GM18526 (cell line): ENCODE results near the gene FGA.

Experiments
- POLR2A ChIP-seq: IDR thresholded peaks from 3 replicates; pipeline ENCODE4 v1.6.1; 2011; ENCODE audit not compliant: insufficient read length; ENCODE audit errors: extremely low read depth

FGA gene

DNA sequence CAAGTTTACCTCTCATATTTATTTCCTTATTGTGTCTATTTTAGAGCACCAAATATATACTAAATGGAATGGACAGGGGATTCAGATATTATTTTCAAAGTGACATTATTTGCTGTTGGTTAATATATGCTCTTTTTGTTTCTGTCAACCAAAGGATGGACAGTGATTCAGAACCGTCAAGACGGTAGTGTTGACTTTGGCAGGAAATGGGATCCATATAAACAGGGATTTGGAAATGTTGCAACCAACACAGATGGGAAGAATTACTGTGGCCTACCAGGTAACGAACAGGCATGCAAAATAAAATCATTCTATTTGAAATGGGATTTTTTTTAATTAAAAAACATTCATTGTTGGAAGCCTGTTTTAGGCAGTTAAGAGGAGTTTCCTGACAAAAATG, 21.5 kb downstream of the FGA start:
- no peak for TF ChIP-seq POLR2A

DNA sequence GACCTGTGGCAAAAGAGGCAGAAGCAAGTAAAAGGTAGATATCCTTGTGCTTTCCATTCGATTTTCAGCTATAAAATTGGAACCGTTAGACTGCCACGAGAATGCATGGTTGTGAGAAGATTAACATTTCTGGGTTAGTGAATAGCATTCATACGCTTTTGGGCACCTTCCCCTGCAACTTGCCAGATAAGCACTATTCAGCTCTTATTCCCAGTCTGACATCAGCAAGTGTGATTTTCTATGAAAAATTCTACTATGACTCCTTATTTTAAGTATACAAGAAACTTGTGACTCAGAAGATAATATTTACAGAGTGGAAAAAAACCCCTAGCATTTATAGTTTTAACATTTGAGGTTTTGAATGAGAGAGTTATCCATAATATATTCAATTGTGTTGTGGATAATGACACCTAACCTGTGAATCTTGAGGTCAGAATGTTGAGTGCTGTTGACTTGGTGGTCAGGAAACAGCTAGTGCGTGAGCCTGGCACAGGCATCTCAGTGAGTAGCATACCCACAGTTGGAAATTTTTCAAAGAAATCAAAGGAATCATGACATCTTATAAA, 23.8 kb downstream of the FGA start:
- no peak for TF ChIP-seq POLR2A

DNA sequence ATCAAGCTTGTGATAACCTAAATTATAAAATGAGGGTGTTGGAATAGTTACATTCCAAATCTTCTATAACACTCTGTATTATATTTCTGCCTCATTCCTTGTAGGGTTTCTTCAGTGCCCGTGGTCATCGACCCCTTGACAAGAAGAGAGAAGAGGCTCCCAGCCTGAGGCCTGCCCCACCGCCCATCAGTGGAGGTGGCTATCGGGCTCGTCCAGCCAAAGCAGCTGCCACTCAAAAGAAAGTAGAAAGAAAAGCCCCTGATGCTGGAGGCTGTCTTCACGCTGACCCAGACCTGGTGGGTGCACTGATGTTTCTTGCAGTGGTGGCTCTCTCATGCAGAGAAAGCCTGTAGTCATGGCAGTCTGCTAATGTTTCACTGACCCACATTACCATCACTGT, 24.8 kb downstream of the FGA start:
- no peak for TF ChIP-seq POLR2A

DNA sequence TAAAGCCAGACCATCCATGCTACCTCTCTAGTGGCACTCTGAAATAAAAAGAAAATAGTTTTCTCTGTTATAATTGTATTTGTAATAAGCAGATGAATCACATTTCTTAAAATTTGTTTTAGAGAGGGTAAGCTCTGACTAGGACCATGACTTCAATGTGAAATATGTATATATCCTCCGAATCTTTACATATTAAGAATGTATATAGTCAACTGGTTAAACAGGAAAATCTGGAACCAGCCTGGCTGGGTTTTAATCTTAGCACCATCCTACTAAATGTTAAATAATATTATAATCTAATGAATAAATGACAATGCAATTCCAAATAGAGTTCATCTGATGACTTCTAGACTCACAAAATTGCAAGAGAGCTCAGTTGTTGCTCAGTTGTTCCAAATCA, 26.2 kb downstream of the FGA start:
- no peak for TF ChIP-seq POLR2A

DNA sequence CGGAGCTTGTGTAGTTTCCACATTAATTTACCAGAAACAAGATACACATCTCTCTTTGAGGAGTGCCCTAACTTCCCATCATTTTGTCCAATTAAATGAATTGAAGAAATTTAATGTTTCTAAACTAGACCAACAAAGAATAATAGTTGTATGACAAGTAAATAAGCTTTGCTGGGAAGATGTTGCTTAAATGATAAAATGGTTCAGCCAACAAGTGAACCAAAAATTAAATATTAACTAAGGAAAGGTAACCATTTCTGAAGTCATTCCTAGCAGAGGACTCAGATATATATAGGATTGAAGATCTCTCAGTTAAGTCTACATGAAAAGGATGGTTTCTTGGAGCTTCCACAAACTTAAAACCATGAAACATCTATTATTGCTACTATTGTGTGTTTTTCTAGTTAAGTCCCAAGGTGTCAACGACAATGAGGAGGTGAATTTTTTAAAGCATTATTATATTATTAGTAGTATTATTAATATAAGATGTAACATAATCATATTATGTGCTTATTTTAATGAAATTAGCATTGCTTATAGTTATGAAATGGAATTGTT, 27.8 kb downstream of the FGA start, which contains the start of gene FGB:
FGB (plus strand) TSS at position 315 of the 558 bp plus-strand sequence; CDS start at position 323, 8 bp downstream.
- TF ChIP-seq POLR2A: no peak

DNA sequence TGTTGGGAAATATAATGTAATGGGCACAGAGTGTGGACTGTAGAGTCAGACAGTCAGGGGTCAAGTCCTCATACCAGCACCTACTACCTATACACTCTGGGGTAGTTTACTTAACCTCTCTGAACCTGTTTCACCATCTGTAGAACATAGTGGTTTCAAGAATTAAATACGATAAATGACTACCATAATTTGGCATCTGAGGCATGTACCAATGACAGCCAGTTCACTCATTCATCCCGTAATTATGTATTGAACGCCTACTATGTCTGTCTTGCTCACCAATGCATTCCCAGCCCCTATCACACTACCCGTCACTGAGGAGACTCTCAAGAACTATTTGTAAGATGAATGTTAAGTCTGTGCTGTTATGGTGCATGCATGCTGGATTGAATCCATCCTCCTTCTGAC, 29.7 kb downstream of the FGA start:
- TF ChIP-seq POLR2A: no peak

DNA sequence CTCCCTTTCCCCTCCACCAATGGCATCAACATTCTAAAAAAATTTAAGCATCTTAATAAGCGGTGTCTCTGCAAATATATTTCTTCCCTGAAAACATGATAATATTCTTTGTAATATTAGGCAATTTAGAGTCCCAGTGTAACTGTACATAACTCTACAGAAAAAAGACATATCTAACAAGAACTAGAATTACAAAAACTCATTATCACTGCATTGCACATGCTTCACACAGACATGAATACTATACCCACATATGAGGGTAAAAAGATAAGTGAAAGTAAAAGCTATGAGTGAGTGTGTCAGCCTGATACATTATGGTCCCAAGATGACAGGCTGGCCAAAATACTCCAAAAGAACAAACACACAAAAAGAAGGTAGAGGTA, 30.1 kb downstream of the FGA start:
- TF ChIP-seq POLR2A: no peak

DNA sequence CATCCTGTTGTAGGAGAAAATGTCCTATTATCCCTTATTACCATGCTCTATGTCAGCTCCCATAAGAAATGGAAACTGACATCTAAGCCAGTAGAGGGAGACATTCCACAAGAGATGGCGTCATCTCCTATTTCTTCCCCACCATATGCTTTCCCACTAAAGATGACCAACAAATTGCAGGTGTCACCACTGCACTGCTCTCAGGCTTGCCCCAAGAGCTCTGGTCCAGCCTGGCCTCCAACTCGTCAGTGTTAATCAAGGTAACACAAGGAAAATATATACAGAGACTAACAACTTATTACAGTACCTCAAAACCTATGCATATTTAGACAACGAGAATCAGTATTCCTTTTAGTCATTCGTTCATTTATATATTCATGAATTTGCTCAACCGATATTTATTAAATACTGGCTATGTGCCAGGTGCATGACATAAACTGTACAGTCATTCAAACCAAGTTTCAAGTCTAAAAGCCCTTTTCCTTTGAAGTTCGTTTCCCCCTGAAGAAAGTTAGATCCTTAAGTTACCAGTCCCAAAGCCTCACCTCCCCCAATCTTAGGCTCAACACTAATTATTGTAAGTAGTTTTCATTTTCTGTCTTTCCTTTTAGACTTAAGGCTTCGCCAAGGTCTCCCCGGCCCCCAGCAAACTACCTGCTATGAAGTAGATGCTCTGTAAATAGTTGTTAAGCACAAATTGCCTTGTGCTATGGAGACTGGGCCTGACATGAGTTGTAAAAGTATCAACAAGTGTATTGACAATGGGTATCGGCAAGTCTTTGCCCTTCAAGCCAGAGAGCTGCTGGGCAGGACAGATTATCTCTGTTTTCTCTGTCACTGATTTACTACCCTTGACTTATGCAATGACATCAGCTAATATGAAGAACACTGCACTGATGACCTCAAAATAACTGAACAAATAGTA, 30.8 kb downstream of the FGA start:
- TF ChIP-seq POLR2A: no peak

DNA sequence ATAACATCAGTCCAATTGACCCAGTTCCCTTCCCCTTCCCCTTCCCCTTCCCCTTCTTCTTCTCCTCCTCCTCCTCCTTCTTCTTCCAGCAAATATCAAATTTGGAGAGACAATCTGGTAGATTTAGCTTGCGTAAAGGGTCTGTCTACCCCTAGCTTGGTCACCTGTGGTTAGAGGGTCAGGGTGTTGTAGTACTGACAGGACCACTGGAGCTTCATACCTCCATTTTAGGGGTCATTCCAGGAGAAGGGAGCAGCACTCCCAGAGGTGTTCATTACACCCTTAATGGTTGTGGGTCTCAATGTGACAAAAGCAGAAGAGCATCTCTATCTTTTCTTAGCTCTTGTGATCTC, 31.4 kb downstream of the FGA start:
- no peak for TF ChIP-seq POLR2A

DNA sequence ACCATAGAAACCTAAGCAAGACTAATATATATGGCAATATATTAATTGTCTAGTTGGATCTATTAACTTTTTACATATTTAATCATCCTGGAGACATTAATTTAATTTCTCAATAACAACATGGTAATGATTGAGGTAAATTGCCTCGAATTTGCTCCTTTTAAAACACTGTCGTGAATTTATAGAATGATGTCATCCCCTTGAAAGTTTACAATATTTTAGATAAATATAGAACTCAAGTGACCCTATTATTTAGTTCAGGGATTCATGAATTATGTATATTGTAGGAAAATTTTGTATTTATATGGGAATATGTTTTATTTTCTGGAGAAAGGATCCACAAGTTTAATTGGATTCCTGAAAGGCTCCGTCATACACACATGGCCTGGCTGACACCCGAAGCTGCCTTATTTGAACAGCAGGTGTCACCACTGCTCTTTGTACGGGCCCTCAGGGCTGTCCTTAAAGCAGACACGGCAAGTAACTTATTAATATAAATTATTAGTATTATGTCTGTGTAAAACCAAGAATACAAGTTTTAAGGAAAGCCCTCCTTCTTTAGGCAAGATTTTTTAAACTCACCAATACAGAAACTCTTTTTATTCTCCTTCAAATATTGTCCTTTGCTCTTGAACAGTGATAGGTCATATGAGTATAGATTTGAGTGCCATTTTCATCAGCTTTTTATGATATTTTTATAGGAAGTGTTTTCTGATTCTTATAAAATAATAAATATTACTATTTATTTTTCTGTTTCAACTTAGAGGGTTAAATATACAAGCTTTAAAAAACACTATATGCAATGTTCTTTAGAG, 38.5 kb downstream of the FGA start:
- no peak for TF ChIP-seq POLR2A

DNA sequence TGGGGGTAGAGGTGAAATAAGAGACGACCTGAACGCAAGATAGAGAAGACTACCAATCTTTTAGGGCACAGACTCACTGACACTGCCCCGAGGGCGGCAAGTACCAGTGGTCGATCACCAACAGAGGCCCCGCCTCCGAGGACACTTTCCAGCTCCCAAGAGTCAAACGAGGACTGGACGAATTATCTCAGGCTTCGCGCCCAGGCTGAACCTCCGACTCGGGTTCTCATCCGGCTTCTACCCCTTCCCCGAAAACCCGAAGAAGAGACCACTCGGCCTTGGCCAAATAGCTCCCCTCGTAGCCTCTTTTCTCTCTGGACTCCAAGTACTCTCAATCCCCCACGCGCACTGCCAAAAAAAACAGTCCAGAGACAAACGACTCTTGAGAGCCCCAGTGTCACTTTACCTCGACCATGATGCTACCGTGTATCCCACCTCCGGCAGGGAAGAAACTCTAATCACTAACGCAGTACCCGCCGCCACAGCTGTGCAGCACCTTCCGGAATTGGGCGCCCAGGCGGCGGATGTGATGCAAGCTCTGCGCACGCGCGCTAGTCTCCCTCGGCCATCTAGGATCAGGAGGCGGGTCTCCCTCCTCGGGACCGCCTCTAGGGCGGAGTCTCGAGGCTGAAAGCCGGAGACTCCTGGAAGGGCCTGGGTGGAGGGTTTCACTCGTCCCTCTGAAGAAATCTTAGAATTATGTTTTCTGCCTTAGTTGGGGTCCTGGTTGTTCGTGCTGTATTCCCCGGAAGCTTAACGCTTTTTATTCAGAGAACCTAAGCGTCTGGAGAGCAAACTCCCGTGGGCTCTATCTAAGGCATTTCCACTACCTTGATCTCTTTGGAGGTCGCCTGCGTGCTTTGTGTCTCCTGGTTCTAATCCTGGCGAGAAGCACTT, 40.4 kb downstream of the FGA start, which contains the start of gene PLRG1:
PLRG1 (minus strand) TSS at position 507 of the 897 bp plus-strand sequence; CDS start at position 415, 92 bp downstream.
- TF ChIP-seq POLR2A: peak; percentile 90

DNA sequence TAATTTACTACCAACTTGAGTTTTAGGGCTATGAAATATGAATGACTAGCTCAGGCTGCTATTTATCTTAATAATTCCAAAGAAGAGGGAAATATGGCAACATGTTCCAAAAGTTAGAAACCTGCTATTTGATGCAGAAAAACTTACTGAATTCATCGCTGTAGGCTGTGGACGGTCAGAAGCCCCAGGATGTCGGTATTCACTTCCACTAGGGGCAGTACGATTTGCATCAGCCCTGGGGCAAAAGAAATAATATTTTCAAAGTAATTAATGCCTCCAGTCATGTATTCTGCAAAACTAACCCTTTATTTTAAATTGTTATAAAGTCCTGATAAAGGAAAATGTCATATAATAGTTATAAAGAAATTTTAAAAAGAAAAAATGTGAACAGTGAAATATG, 44.9 kb downstream of the FGA start:
- no peak for TF ChIP-seq POLR2A

DNA sequence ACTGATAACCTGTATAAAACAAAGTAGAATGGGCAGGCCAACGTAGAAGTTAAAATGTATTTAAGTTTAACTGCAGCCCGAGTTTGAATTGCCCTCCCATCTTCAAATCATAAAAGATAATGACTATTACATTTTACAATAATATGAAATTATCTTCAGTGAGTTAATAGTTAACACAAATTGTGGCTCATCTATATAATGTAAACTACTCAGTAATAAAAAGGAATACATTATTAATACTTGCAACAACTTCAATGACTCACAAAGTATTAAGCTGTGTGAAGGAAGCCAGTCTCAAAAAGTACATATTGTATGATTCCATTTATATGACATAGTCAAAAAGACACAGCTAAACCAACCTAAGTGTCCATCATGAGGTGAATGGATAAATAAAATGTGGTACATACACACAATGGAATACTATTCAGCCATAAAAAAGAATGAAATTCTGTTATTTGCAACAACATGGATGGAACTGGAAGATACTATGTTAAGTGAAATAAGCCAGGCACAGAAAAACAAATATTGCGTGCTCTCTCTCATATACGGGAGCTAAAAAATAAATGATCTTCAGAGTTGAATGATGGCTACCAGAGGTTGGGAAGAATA, 48.2 kb downstream of the FGA start:
- no peak for TF ChIP-seq POLR2A
